RWPE1 (cell line): ENCODE measurements around the gene ULK3.

ENCODE experiments used
- CTCF ChIA-PET: fragments of 350-600 bp; sonication (Branson Sonifier 250); formaldehyde crosslinking; extraction: SDS; loops from one replicate; lab custom pipeline; 2021; lab: Yijun Ruan, JAX
- POLR2A ChIA-PET: fragments of 400-600 bp; formaldehyde crosslinking; extraction: SDS; loops from one replicate; lab custom pipeline; 2020; ENCODE audit warnings: antibody characterized with exemption; ENCODE audit not compliant: low non-redundant PET; lab: Yijun Ruan, JAX
- DNase-seq: peaks from one replicate; pipeline ENCODE4 v3.0.0; 2012; ENCODE audit warnings: low spot score
- H3K27ac ChIP-seq: fragments of 450-650 bp; 2 replicates; pipeline ENCODE4 v1.5.1; 2017
- CTCF ChIP-seq: fragments of 450-650 bp; conservative IDR thresholded peaks from 2 replicates; pipeline ENCODE4 v1.5.1; 2017; ENCODE audit warnings: low read depth, mild to moderate bottlenecking

Gene ULK3

DNA sequence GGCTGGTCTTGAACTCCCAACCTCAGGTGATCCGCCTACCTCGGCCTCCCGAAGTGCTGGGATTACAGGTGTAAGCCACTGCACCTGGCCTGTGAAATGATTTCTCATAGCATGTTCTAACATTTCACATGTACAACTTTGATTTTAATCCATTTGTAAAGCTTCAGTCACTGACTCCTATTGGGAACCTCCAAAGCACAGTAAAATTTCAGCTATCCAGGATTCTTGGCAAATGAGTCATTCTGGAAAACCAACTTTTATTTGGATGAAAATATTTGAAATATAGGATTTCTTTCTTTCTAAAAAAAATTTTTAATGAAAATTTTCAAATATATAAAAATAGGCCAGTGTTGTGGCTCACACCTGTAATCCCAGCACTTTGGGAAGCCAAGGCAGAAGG lies 33.0 kb downstream of the ULK3 start:
- H3K27ac ChIP-seq, result peak overlapping the region; percentile 86
- ChIA-PET POLR2A (interaction anchor here (0.8 kb wide), 1 partner anchor 23 kb away, joined by 5 read pairs; no protein-coding TSS in a partner anchor), CTCF (interaction anchor here (0.7 kb wide), 1 partner anchor 35 kb away, joined by 3 read pairs; no protein-coding TSS in a partner anchor)
- TF ChIP-seq CTCF, result no peak
- DNase-seq, result no peak

DNA sequence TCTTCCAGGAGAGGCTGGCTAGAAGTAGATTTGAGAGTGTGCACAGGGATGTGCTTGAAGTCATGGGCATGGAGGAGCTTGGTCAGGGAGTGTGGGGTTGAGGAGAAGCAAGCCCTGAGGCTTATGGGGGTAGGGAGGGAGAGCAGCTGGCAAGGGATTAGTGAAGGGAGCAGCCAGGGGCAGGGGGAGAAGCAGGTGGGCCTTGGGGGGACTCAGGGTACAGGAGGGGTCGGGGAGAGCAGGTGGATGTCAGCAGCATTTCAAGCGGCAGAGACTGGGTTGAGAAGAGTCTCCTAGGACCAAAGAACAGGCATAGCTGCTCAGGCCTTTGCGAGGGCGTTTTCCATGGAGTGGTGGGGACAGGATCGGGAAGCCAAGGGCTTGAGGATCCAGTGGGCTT lies 33.7 kb downstream of the ULK3 start:
- no peak for DNase-seq
- H3K27ac ChIP-seq, result peak overlapping the region; percentile 86
- ChIA-PET CTCF (interaction anchor here (0.6 to 2.3 kb wide), 2 partner anchors 10 to 86 kb away, joined by 4 to 11 read pairs; no protein-coding TSS in a partner anchor), POLR2A (interaction anchor here (0.8 kb wide), 1 partner anchor 24 kb away, joined by 5 read pairs; no protein-coding TSS in a partner anchor)
- no peak for TF ChIP-seq CTCF

GRCh38 chr15:74808840-74809229 lies 34.1 kb downstream of the ULK3 start:
- peak overlapping the region; percentile 86 for H3K27ac ChIP-seq
- POLR2A ChIA-PET, result no interaction called here
- TF ChIP-seq CTCF, result no peak
- no peak for DNase-seq
- CTCF ChIA-PET, result interaction anchor here (0.6 to 2.3 kb wide), 3 partner anchors 8 to 38 kb away, joined by 3 to 11 read pairs (median 8); no protein-coding TSS in a partner anchor

- ChIA-PET CTCF (interaction anchor here (0.6 to 2.3 kb wide), 7 partner anchors 9 to 860 kb away, joined by 3 to 11 read pairs (median 4); no protein-coding TSS in a partner anchor), POLR2A (interaction anchor here (0.7 kb wide), 1 partner anchor 34 kb away, joined by 4 read pairs; the partner anchor contains the start of gene ULK3)
Measured at GRCh38 chr15:74808078-74808839, 34.7 kb downstream of the ULK3 start.

GRCh38 chr15:74807282-74807681 lies 35.7 kb downstream of the ULK3 start:
- H3K27ac ChIP-seq, result peak overlapping the region; percentile 86
- ChIA-PET CTCF (interaction anchor here (1.6 to 2.3 kb wide), 2 partner anchors 8 to 28 kb away, joined by 6 to 11 read pairs; no protein-coding TSS in a partner anchor), POLR2A (interaction anchor here (0.7 kb wide), 1 partner anchor 35 kb away, joined by 4 read pairs; the partner anchor contains the start of gene ULK3)
- DNase-seq, result no peak
- TF ChIP-seq CTCF, result no peak

More at GRCh38 chr15:74808078-74808839, 34.7 kb downstream of the ULK3 start:
- no peak for TF ChIP-seq CTCF
- peak; percentile 46 for DNase-seq
- H3K27ac ChIP-seq, result peak overlapping the region; percentile 86

DNA sequence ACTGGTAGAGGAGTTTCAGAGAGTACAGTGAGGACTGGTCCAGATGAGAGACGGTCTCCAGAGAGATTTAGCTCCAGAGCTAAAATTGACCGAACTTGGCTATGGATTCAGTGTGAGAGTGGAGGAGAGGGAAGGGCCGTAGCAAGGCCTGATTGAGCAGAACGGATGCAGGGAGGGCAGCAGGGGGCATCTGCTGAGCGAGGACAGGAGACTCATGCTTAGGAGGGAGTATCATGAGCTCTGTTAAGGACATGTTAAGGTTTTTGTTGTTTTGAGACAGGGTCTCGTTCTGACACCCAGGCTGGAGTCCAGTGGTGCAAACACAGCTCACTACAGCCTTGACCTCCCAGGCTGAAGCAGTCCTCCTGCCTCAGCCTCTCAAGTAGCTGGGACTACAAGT lies 38.0 kb downstream of the ULK3 start:
- no peak for DNase-seq
- TF ChIP-seq CTCF, result no peak
- H3K27ac ChIP-seq, result peak overlapping the region; percentile 46
- ChIA-PET POLR2A (no interaction called here), CTCF (interaction anchor here (0.6 to 1.1 kb wide), 2 partner anchors 61 to 97 kb away, joined by 3 read pairs; no protein-coding TSS in a partner anchor)
